ENCODE data around the gene ZFP57.

Gene ZFP57

DNA sequence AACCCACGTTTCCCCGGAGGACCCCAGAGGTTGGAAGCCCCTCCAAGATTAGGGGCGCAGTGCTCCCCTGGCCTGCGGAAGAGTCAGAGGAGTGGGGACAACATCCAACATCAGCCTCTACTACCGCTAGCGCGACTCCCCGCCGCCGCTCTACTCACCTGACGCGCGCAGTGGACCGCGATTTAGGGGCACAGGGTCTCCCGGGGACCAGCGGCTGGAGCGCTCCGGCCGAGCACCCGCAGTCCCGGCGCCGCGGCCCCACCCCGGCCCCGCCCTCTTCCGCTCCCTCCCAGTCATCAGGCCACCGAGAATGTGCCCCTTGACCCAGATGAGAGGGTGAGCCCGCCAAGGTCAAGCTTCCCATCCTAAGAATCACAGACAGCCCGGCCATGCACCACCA lies at the start of gene ZFP57:
ZFP57 (minus strand) TSS at position 249 of the 400 bp plus-strand sequence. CDS start 4,149 bp downstream, outside the sequence.
- no peak within 1 kb of the TSS for H3K9ac ChIP-seq (ENCODE audit: low read length)
- H3K36me3 ChIP-seq (ENCODE audit: insufficient read depth, low read length), result no peaks in the 10 kb centered on the region
- no peaks in the 10 kb centered on the region for H3K4me1 ChIP-seq (ENCODE audit: insufficient read depth, low read length)
- no peaks in the 10 kb centered on the region for H3K9me3 ChIP-seq (ENCODE audit: low read length)
- no peaks in the 10 kb centered on the region for H3K27me3 ChIP-seq (ENCODE audit: control insufficient read depth in 1 of 2, insufficient read depth in 2 of 2, low read length in 2 of 2)
- no peak within 1 kb of the TSS for H3K27ac ChIP-seq (ENCODE audit: low read depth, low read length)
- H3K4me3 ChIP-seq (ENCODE audit: low read depth in 1 of 2, low read length in 2 of 2), result no peak within 1 kb of the TSS

DNA sequence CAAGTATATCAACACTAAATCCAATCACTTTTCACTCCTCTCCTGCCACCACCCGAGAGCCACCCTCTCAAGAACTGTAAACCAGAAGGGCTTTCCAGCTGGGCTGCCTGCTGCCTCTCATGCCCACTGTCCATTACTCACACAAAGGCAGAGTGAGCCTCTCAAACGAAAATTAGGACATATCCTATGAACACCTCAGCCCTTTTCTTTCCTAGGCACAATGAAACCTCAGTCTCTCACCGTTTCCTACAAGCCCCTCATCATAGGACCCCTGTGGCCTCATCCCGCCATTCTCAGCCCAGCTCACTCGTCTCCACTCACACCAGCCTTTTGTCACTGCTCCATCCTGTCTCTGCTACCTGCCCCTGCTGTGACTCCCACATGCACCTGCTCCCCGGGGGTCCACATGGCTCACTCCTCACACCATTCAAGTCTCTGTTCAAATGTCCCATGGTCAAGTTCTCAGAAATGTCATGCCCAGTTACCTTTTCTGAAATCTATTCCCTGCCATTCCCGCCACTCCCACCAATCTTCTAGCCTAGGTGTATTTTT lies 49.7 kb upstream of the ZFP57 start:
- Histone ChIP-seq H3K4me1 (ENCODE audit: insufficient read depth, low read length) (no peaks in the 10 kb centered on the region), H3K27ac (ENCODE audit: low read depth, low read length) (no peak overlapping the region)

DNA sequence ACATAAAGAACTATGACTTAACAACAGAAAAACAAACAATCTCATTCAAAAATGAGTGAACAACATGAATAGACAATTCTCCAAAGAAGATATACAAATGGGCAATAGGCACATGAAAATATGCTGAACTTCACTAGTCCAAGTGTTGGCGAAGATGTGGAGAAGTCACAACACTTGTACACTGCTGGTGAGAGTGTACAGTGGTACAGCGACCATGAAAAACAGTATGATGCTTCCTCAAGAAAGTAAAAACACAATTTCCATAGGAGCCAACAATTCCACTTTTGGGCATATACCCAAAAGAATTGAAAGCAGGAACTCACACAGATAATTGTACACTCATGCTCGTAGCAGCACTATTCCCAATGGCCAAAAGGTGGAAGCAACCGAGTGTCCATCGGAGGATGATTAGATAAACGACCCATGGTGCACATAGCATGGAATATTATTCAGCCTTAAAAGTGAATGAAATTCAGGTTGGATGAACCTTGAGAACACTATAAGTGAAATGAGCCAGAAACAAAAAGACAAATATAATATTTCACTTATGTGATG lies 48.9 kb upstream of the ZFP57 start:
- Histone ChIP-seq H3K9ac (ENCODE audit: low read length) (no peak overlapping the region), H3K4me3 (ENCODE audit: low read depth in 1 of 2, low read length in 2 of 2) (no peak overlapping the region), H3K36me3 (ENCODE audit: insufficient read depth, low read length) (peaks cover 6% of the 10 kb centered on the region), H3K4me1 (ENCODE audit: insufficient read depth, low read length) (peaks cover 2% of the 10 kb centered on the region), H3K27me3 (ENCODE audit: control insufficient read depth in 1 of 2, insufficient read depth in 2 of 2, low read length in 2 of 2) (no peaks in the 10 kb centered on the region), H3K27ac (ENCODE audit: low read depth, low read length) (no peak overlapping the region), H3K9me3 (ENCODE audit: low read length) (no peaks in the 10 kb centered on the region)

More for the DNA sequence above, 49.7 kb upstream of the ZFP57 start:
- Histone ChIP-seq H3K27me3 (ENCODE audit: control insufficient read depth in 1 of 2, insufficient read depth in 2 of 2, low read length in 2 of 2) (no peaks in the 10 kb centered on the region), H3K9me3 (ENCODE audit: low read length) (no peaks in the 10 kb centered on the region), H3K4me3 (ENCODE audit: low read depth in 1 of 2, low read length in 2 of 2) (no peak overlapping the region), H3K36me3 (ENCODE audit: insufficient read depth, low read length) (no peaks in the 10 kb centered on the region), H3K9ac (ENCODE audit: low read length) (no peak overlapping the region)

DNA sequence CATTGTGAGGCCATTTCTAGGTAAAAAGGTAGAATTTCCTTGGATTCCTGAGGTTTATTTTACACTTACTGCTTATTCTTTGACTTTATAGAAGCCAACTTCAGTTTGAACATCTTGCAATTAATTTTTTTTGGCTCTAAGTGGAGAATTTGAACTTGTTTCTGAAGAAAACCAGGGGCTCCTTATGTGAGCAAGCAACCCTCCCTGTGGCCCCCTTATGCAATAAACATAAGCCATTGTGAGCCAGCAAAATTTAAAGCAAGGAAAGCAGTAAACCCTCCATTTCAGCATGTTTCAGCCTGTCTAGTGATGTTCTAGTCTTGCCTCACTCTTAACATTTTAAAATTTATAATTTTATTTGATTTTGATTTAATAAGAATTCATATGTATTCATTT lies 47.9 kb upstream of the ZFP57 start:
- H3K27ac ChIP-seq (ENCODE audit: low read depth, low read length), result no peak overlapping the region
- peaks cover 10% of the 10 kb centered on the region for H3K4me1 ChIP-seq (ENCODE audit: insufficient read depth, low read length)
- no peak overlapping the region for H3K9ac ChIP-seq (ENCODE audit: low read length)
- H3K4me3 ChIP-seq (ENCODE audit: low read depth in 1 of 2, low read length in 2 of 2), result no peak overlapping the region
- H3K9me3 ChIP-seq (ENCODE audit: low read length), result no peaks in the 10 kb centered on the region
- H3K36me3 ChIP-seq (ENCODE audit: insufficient read depth, low read length), result peaks cover 6% of the 10 kb centered on the region
- no peaks in the 10 kb centered on the region for H3K27me3 ChIP-seq (ENCODE audit: control insufficient read depth in 1 of 2, insufficient read depth in 2 of 2, low read length in 2 of 2)

DNA sequence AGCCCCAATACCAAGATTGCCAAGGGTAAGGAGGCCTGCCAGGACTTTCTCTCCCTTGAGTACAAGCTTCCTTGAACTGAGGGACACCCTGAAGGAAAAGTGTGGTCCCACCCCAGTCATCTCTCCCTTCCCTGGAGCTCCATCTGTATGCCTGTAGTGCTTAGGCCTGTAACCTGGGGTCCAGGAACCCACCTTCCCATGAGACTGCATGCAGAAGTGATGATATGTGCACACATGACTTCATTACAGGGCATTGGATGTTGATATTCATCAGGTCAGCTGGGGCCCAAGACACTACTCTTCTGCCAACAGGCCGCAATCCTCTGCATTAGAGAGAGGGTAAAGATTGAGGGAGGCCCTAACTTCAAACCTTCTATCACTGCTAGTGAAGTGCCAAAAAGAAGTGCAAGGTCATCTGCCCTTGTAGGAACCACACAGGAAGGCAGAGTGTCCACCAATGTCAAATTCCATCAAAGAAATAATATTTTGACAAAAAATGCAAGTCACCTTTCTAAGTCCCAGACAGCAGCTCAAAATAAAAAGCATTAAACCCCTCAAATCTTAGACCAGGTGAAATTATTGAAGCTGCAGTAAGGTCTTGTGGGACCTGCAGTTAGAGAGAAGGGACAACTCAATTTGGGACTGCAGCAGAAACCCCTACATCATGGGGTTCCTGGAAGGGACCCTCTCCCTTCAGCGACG lies 47.4 kb upstream of the ZFP57 start:
- Histone ChIP-seq H3K27ac (ENCODE audit: low read depth, low read length) (no peak overlapping the region), H3K4me3 (ENCODE audit: low read depth in 1 of 2, low read length in 2 of 2) (no peak overlapping the region), H3K4me1 (ENCODE audit: insufficient read depth, low read length) (peaks cover 10% of the 10 kb centered on the region), H3K27me3 (ENCODE audit: control insufficient read depth in 1 of 2, insufficient read depth in 2 of 2, low read length in 2 of 2) (no peaks in the 10 kb centered on the region), H3K9ac (ENCODE audit: low read length) (no peak overlapping the region), H3K9me3 (ENCODE audit: low read length) (no peaks in the 10 kb centered on the region), H3K36me3 (ENCODE audit: insufficient read depth, low read length) (peaks cover 6% of the 10 kb centered on the region)

DNA sequence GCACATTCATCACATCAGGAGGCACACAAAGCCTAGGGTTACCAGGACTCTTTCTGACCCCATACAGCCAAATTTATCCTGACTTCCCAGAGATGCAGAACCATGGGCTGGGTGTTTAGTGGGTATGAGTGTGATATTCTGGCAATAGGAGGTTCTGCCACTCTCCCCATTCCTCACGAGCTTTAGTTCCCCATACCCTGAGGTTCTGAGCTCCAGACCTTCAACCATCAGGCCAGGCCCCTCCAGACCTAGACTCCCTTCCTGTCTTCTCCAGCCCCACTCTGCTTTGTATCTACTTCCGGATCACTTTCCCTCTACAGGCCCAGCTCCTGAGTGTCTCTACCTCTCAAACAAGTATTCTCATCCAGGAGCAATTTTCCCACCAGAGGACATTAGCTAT lies 46.7 kb upstream of the ZFP57 start:
- Histone ChIP-seq H3K9me3 (ENCODE audit: low read length) (no peaks in the 10 kb centered on the region), H3K9ac (ENCODE audit: low read length) (no peak overlapping the region), H3K36me3 (ENCODE audit: insufficient read depth, low read length) (peaks cover 6% of the 10 kb centered on the region), H3K4me1 (ENCODE audit: insufficient read depth, low read length) (peaks cover 10% of the 10 kb centered on the region), H3K27me3 (ENCODE audit: control insufficient read depth in 1 of 2, insufficient read depth in 2 of 2, low read length in 2 of 2) (no peaks in the 10 kb centered on the region), H3K27ac (ENCODE audit: low read depth, low read length) (no peak overlapping the region), H3K4me3 (ENCODE audit: low read depth in 1 of 2, low read length in 2 of 2) (no peak overlapping the region)

DNA sequence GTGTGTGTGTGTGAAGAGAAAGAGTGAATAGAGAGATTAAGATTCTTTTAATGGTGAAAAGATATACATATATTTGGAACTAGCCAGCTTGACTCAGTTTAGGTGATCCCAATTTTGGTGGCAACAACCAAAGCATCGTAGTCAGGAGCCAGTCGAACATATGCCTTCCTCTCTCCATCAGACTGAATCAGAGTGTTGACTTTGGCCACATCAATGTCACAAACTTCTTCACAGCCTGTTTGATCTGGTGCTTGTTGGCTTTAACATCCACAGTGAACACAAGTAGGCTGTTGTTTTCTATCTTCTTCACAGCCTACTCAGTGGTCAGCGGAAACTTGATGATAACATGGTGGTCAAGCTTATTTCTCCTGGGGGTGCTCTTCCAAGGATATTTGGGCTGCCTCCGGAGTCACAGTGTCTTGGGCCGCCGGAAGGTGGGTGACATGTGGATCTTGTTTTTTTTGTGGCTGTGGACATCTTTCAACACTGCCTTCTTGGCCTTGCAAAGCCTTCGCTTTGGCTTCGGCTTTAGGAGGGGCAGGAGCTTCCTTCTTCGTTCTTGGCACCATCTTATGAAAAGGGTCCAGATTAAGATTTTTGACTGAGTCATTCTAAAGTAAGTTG lies 45.7 kb upstream of the ZFP57 start:
- Histone ChIP-seq H3K36me3 (ENCODE audit: insufficient read depth, low read length) (peaks cover 6% of the 10 kb centered on the region), H3K27ac (ENCODE audit: low read depth, low read length) (no peak overlapping the region), H3K27me3 (ENCODE audit: control insufficient read depth in 1 of 2, insufficient read depth in 2 of 2, low read length in 2 of 2) (no peaks in the 10 kb centered on the region), H3K4me1 (ENCODE audit: insufficient read depth, low read length) (peaks cover 10% of the 10 kb centered on the region), H3K4me3 (ENCODE audit: low read depth in 1 of 2, low read length in 2 of 2) (no peak overlapping the region), H3K9me3 (ENCODE audit: low read length) (no peaks in the 10 kb centered on the region), H3K9ac (ENCODE audit: low read length) (no peak overlapping the region)

DNA sequence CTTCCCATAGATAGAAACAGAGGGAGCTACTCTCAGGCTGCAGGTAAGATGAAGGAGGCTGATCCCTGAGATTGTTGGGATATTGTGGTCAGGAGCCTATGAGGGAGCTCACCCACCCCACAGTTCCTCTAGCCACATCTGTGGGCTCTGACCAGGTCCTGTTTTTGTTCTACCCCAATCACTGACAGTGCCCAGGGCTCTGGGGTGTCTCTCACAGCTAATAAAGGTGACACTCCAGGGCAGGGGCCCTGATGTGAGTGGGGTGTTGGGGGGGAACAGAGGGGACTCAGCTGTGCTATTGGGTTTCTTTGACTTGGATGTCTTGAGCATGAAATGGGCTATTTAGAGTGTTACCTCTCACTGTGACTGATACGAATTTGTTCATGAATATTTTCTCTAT lies 45.0 kb upstream of the ZFP57 start:
- Histone ChIP-seq H3K4me1 (ENCODE audit: insufficient read depth, low read length) (peaks cover 10% of the 10 kb centered on the region), H3K9ac (ENCODE audit: low read length) (no peak overlapping the region), H3K9me3 (ENCODE audit: low read length) (no peaks in the 10 kb centered on the region), H3K36me3 (ENCODE audit: insufficient read depth, low read length) (peaks cover 6% of the 10 kb centered on the region), H3K27me3 (ENCODE audit: control insufficient read depth in 1 of 2, insufficient read depth in 2 of 2, low read length in 2 of 2) (no peaks in the 10 kb centered on the region), H3K27ac (ENCODE audit: low read depth, low read length) (no peak overlapping the region), H3K4me3 (ENCODE audit: low read depth in 1 of 2, low read length in 2 of 2) (no peak overlapping the region)

DNA sequence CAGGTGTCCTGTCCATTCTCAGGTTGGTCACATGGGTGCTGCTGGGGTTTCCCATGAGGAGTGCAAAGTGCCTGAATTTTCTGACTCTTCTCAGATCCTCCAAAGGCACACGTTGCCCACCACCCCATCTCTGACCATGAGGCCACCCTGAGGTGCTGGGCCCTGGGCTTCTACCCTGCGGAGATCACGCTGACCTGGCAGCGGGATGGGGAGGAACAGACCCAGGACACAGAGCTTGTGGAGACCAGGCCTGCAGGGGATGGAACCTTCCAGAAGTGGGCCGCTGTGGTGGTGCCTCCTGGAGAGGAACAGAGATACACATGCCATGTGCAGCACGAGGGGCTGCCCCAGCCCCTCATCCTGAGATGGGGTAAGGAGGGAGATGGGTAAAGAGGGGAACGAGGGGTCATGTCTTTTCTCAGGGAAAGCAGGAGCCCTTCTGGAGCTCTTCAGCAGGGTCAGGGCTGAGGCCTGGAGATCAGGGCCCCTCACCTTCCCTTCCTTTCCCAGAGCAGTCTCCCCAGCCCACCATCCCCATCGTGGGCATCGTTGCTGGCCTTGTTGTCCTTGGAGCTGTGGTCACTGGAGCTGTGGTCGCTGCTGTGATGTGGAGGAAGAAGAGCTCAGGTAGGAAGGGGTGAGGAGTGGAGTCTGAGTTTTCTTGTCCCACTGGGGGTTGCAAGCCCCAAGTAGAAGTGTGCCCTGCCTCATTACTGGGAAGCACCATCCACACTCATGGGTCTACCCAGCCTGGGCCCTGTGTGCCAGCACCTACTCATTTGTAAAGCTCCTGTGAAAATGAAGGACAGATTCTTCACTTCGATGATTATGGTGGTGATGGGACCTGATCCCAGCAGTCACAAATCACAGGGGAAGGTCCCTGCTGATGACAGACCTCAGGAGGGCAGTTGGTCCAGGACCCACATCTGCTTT lies 44.3 kb upstream of the ZFP57 start:
- Histone ChIP-seq H3K36me3 (ENCODE audit: insufficient read depth, low read length) (peaks cover 6% of the 10 kb centered on the region), H3K27ac (ENCODE audit: low read depth, low read length) (no peak overlapping the region)

DNA sequence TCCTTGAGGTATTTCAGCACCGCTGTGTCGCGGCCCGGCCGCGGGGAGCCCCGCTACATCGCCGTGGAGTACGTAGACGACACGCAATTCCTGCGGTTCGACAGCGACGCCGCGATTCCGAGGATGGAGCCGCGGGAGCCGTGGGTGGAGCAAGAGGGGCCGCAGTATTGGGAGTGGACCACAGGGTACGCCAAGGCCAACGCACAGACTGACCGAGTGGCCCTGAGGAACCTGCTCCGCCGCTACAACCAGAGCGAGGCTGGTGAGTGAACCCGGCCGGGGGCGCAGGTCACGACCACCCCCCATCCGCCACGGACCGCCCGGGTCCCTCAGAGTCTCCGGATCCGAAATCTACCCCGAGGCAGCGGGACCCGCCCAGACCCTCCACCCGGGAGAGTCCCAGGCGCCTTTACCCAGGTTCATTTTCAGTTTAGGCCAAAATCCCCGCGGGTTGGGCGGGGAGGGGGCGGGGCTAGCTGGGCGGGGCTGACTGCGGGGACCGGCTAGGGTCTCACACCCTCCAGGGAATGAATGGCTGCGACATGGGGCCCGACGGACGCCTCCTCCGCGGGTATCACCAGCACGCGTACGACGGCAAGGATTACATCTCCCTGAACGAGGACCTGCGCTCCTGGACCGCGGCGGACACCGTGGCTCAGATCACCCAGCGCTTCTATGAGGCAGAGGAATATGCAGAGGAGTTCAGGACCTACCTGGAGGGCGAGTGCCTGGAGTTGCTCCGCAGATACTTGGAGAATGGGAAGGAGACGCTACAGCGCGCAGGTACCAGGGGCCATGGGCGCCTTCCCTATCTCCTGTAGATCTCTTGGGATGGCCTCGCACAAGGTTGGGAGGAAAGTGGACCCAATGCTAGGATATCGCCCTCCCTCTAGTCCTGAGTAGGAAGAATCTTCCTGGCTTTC lies 43.0 kb upstream of the ZFP57 start:
- Histone ChIP-seq H3K9me3 (ENCODE audit: low read length) (no peaks in the 10 kb centered on the region), H3K27me3 (ENCODE audit: control insufficient read depth in 1 of 2, insufficient read depth in 2 of 2, low read length in 2 of 2) (no peaks in the 10 kb centered on the region), H3K4me1 (ENCODE audit: insufficient read depth, low read length) (peaks cover 10% of the 10 kb centered on the region), H3K4me3 (ENCODE audit: low read depth in 1 of 2, low read length in 2 of 2) (peak overlapping the region; percentile 59 to 80), H3K9ac (ENCODE audit: low read length) (peak overlapping the region; percentile 71), H3K36me3 (ENCODE audit: insufficient read depth, low read length) (peaks cover 6% of the 10 kb centered on the region), H3K27ac (ENCODE audit: low read depth, low read length) (peak overlapping the region; percentile 39)

More for the DNA sequence above, 44.3 kb upstream of the ZFP57 start:
- Histone ChIP-seq H3K9me3 (ENCODE audit: low read length) (no peaks in the 10 kb centered on the region), H3K9ac (ENCODE audit: low read length) (no peak overlapping the region), H3K4me3 (ENCODE audit: low read depth in 1 of 2, low read length in 2 of 2) (peak overlapping the region in 1 of 2 donors; percentile 80), H3K4me1 (ENCODE audit: insufficient read depth, low read length) (peaks cover 10% of the 10 kb centered on the region), H3K27me3 (ENCODE audit: control insufficient read depth in 1 of 2, insufficient read depth in 2 of 2, low read length in 2 of 2) (no peaks in the 10 kb centered on the region)
